HFFc6 (cell line): ENCODE data around the gene CASK. TPM values are rescaled to one million over a fixed set of nuclear protein-coding genes. Genes with fewer than 3 reads are reported as not detected.

Experiments
- DNase-seq: peaks from one replicate; pipeline ENCODE4 v3.0.0-alpha.2; 2018
- H3K27ac Mint-ChIP-seq: 2 replicates; pipeline ENCODE4 v1.8.0; 2020; ENCODE audit warnings: mild to moderate bottlenecking, mixed read lengths
- H3K27me3 Mint-ChIP-seq: 2 replicates; pipeline ENCODE4 v1.8.0; 2021; ENCODE audit warnings: mild to moderate bottlenecking, moderate library complexity, mixed read lengths; ENCODE audit not compliant: insufficient read depth
- H3K36me3 Mint-ChIP-seq: 2 replicates; pipeline ENCODE4 v1.8.0; 2021; ENCODE audit warnings: low read depth, mixed read lengths
- H3K4me1 Mint-ChIP-seq: 2 replicates; pipeline ENCODE4 v1.8.0; 2020; ENCODE audit warnings: low read depth, mixed read lengths
- H3K4me3 Mint-ChIP-seq: 2 replicates; pipeline ENCODE4 v1.8.0; 2020; ENCODE audit warnings: mild to moderate bottlenecking, moderate library complexity, mixed read lengths
- H3K9me3 Mint-ChIP-seq: 2 replicates; pipeline ENCODE4 v1.8.0; 2020; ENCODE audit warnings: mild to moderate bottlenecking, mixed read lengths
- total RNA-seq, 6 experiments: library from RNA; stranded (reverse); fragmentation: NEBNext Ultra II Directional; extraction: Animal tissue kit (Norgen Biotek cat#: 25700); gene quantifications; 2 replicates in 1 of 6; 3 replicates in 5 of 6; pipeline ENCODE4 v1.2.3, GENCODE V29; 2021
- TF ChIP-seq, protein P1 (sequence below): fragments of 200-600 bp; sonication (generic); IDR thresholded peaks from 2 replicates; pipeline ENCODE4 v1.5.0; 2021; ENCODE audit warnings: antibody characterized with exemption, mild to moderate bottlenecking

The CASK gene
- total RNA-seq, 6 experiments from 2014 or later, result 34.7 to 37.1 (median 35.4) TPM

DNA sequence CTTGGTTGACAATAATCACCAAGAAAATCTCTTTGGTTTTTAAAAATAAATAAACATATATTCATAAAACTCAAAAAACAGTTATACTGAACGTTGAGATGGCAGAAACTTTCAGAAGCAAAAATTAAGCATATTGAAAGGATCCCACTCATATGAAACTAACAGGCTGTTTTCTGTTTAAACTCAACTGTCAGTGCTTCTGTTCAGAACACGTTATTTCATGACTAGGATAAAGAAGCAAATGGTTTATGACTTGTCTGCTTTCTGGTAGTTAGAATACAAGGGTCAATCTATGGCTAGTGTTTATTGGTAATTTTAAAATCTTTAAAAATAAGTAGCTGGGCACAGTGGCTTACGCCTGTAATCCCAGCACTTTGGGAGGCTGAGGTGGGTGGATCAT, 195.2 kb downstream of the CASK start:
- DNase-seq, result no peak
- TF ChIP-seq, protein P1, sequence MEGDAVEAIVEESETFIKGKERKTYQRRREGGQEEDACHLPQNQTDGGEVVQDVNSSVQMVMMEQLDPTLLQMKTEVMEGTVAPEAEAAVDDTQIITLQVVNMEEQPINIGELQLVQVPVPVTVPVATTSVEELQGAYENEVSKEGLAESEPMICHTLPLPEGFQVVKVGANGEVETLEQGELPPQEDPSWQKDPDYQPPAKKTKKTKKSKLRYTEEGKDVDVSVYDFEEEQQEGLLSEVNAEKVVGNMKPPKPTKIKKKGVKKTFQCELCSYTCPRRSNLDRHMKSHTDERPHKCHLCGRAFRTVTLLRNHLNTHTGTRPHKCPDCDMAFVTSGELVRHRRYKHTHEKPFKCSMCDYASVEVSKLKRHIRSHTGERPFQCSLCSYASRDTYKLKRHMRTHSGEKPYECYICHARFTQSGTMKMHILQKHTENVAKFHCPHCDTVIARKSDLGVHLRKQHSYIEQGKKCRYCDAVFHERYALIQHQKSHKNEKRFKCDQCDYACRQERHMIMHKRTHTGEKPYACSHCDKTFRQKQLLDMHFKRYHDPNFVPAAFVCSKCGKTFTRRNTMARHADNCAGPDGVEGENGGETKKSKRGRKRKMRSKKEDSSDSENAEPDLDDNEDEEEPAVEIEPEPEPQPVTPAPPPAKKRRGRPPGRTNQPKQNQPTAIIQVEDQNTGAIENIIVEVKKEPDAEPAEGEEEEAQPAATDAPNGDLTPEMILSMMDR, result no peak
- Mint-ChIP-seq H3K27ac (no peak overlapping the region), H3K4me1 (peaks cover 3% of the 10 kb centered on the region), H3K9me3 (no peaks in the 10 kb centered on the region), H3K36me3 (no peaks in the 10 kb centered on the region), H3K4me3 (no peak overlapping the region), H3K27me3 (no peaks in the 10 kb centered on the region)

- H3K9me3 Mint-ChIP-seq, result peaks cover 5% of the 10 kb centered on the region; the same call in 1 of the 2 replicates
- TF ChIP-seq, protein P1, result no peak
- no peak within 1 kb of the TSS for H3K4me3 Mint-ChIP-seq
- H3K4me1 Mint-ChIP-seq, result peaks cover 18% of the 10 kb centered on the region
- no peaks in the 10 kb centered on the region; the same call in 1 of the 2 replicates for H3K27me3 Mint-ChIP-seq
- no peak for DNase-seq
- no peak within 1 kb of the TSS for H3K27ac Mint-ChIP-seq
- H3K36me3 Mint-ChIP-seq, result peaks cover 6% of the 10 kb centered on the region; the same call in 1 of the 2 replicates
Observed at GRCh38 chrX:41723826-41724225, 199.5 kb downstream of the CASK start, which contains the start of gene GPR82. Gene GPR82 (plus strand): TSS chrX:41724181. CDS start chrX:41727027, 2,846 bp downstream.

DNA sequence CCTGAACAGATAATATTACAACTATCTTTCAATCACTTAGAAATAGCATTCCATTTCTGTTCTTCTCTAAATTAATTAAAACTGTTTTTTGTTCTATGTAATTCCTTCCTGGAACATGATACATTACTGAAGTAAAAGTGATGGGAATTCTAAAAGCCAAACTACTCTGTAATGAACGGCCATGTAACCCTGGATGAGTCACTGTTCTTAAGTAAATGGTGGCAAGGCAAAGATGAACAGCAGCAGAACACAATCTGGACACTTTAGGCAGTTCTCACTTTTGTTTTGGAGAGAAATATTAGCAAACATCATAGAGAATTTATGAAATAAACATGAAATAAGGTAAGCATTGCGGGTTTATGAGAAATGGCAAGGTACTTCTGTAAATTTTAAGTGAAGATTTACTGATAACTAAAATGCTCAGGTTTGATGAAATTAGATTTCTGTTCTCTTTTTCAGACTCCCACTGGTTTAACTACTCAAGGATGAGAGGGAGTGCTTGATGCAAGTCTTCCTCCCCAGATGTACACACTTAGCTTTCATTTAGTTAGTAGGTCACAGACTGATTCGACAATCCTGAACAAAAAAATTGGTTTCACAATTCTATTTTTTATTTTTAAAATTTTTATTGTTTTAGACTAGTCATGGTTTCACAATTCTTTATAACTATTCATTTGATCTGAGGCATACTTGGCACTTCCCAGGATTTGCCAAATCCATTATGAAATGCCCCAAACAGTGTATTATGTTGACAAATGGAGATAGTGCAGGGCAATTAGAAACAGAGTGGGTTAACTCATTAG, 200.3 kb downstream of the CASK start:
- Mint-ChIP-seq H3K4me3 (no peak overlapping the region), H3K9me3 (peaks cover 10% of the 10 kb centered on the region; the same call in 1 of the 2 replicates), H3K27ac (no peak overlapping the region), H3K36me3 (peaks cover 6% of the 10 kb centered on the region; the same call in 1 of the 2 replicates), H3K27me3 (no peaks in the 10 kb centered on the region; the same call in 1 of the 2 replicates), H3K4me1 (peaks cover 18% of the 10 kb centered on the region)
- TF ChIP-seq, protein P1, result no peak
- no peak for DNase-seq

- TF ChIP-seq, protein P1, result no peak
- Mint-ChIP-seq H3K36me3 (peaks cover 6% of the 10 kb centered on the region; the same call in 1 of the 2 replicates), H3K27me3 (no peaks in the 10 kb centered on the region; the same call in 1 of the 2 replicates), H3K9me3 (peaks cover 10% of the 10 kb centered on the region; the same call in 1 of the 2 replicates), H3K27ac (no peak overlapping the region), H3K4me3 (no peak overlapping the region), H3K4me1 (peaks cover 18% of the 10 kb centered on the region)
- no peak for DNase-seq
Observed at GRCh38 chrX:41722214-41722613, 201.1 kb downstream of the CASK start.

- DNase-seq, result no peak
- H3K4me3 Mint-ChIP-seq, result no peak overlapping the region
- TF ChIP-seq, protein P1, result no peak
- peaks cover 15% of the 10 kb centered on the region; the same call in 1 of the 2 replicates for H3K9me3 Mint-ChIP-seq
- no peak overlapping the region for H3K27ac Mint-ChIP-seq
- H3K36me3 Mint-ChIP-seq, result peaks cover 6% of the 10 kb centered on the region; the same call in 1 of the 2 replicates
- peaks cover 18% of the 10 kb centered on the region for H3K4me1 Mint-ChIP-seq
- no peaks in the 10 kb centered on the region; the same call in 1 of the 2 replicates for H3K27me3 Mint-ChIP-seq
Observed at GRCh38 chrX:41721590-41721989, 201.8 kb downstream of the CASK start.
